ENCODE measurements around the gene DOCK4. TPM values are rescaled to one million over a fixed set of nuclear protein-coding genes. Genes with fewer than 3 reads are reported as not detected.

The DOCK4 gene
- total and polyA plus RNA-seq, 10 of the 15 experiments (the other 5 are each of a cell fraction or from before 2014, with no cell fraction given), result 0.03 to 0.73 (median 0.38) TPM

GRCh38 chr7:112193915-112194502 lies 12.2 kb downstream of the DOCK4 start (continued):
- TF ChIP-seq HDAC6 (IDR thresholded peaks at IDR 0.05; ENCODE audit: unreplicated experiment) (no peak), ZNF274 (IDR thresholded peaks at IDR 0.05; ENCODE audit: insufficient read depth, insufficient read length) (no peak), NRF1 (conservative IDR thresholded peaks at IDR 0.05; ENCODE audit: low read depth, low read length) (no peak), TCF3 (IDR thresholded peaks at IDR 0.05; ENCODE audit: borderline replicate concordance, insufficient read depth, low read depth, low read length) (no peak), IRF3 (IDR thresholded peaks at IDR 0.05) (no peak), CHD1 (IDR thresholded peaks at IDR 0.05; ENCODE audit: low read depth, low read length) (no peak)

- H3K9ac ChIP-seq (ENCODE audit: control insufficient read depth, insufficient read depth, low read length), result no peak overlapping the region
- FAIRE-seq, result no peak
- POLR2A ChIA-PET, result interaction anchor here (0.8 kb wide), 1 partner anchor 32 kb away, joined by 3 read pairs; no protein-coding TSS in a partner anchor
- H2AFZ ChIP-seq (ENCODE audit: control insufficient read depth, low read depth, low read length), result no peak overlapping the region
- ATAC-seq, result no peak
- RAD21 ChIA-PET (ENCODE audit: unreplicated experiment), result no interaction called here
- no TSS peak for BruUV-seq (replicated peaks)
- no peak overlapping the region for H3K27ac ChIP-seq (ENCODE audit: control insufficient read depth, insufficient read depth)
- H3K27me3 ChIP-seq (replicated peaks in 1 of 2; ENCODE audit: control insufficient read depth in 2 of 2, insufficient read depth in 2 of 2, low read length in 1 of 2), result no peaks in the 10 kb centered on the region; a peak in 2 of 4 replicates
- H3K4me1 ChIP-seq (ENCODE audit: control insufficient read depth, insufficient read depth, low read length), result no peaks in the 10 kb centered on the region
- DNase-seq (ENCODE audit: low read depth, low spot score), result no peak
- in situ Hi-C loops (cut with MboI), result no loop called here
- no peaks in the 10 kb centered on the region for H3K79me2 ChIP-seq (ENCODE audit: control insufficient read depth, insufficient read depth, low read length)
- no peaks in the 10 kb centered on the region for H3K36me3 ChIP-seq (ENCODE audit: control insufficient read depth in 2 of 2, insufficient read depth in 2 of 2, low read length in 1 of 2)
- TF ChIP-seq FOXK2 (IDR thresholded peaks at IDR 0.05), result no peak
- no peak for TF ChIP-seq ZNF274 (IDR thresholded peaks at IDR 0.05; ENCODE audit: insufficient read depth, insufficient read length)
- no peak for TF ChIP-seq NFXL1 (IDR thresholded peaks at IDR 0.05; ENCODE audit: borderline replicate concordance)
- no peak for TF ChIP-seq USF1 (IDR thresholded peaks at IDR 0.05; ENCODE audit: borderline replicate concordance, extremely low read length, insufficient read depth, low read depth, low read length)
- no peak for TF ChIP-seq CREB1 (IDR thresholded peaks at IDR 0.05; ENCODE audit: low read depth)
- TF ChIP-seq TCF7 (IDR thresholded peaks at IDR 0.05; ENCODE audit: borderline replicate concordance), result no peak
- intact Hi-C loops (cut with micrococcal nuclease; ENCODE audit: unreplicated experiment), result no loop called here
- WGBS (ENCODE audit: insufficient coverage, insufficient replicate concordance, low lambda C conversion rate, missing lambda C conversion rate), result 61% methylated on average over 4 of the region's 4 CpGs
- no peaks in the 10 kb centered on the region; the same call in 2 of the 3 replicates for H3K9me3 ChIP-seq (replicated peaks; ENCODE audit: control insufficient read depth, insufficient read depth, low read length)
- H3K4me3 ChIP-seq, result no peak overlapping the region
- CTCF ChIA-PET, result no interaction called here
- SMC1A ChIA-PET (ENCODE audit: uncharacterized antibody, unreplicated experiment), result interaction anchor here (0.7 kb wide), 1 partner anchor 8 kb away, joined by 3 read pairs; no protein-coding TSS in a partner anchor
- no peak overlapping the region for H3K4me2 ChIP-seq (ENCODE audit: control insufficient read depth, insufficient read depth)
- H4K20me1 ChIP-seq (ENCODE audit: control insufficient read depth, insufficient read depth), result no peaks in the 10 kb centered on the region
Measured at GRCh38 chr7:112192236-112193154, 13.7 kb downstream of the DOCK4 start.
